ENCODE data around the gene TMEM144.
A peak's percentile ranks its signal among the peaks of the same experiment; 100 is the strongest.

TMEM144 gene

DNA sequence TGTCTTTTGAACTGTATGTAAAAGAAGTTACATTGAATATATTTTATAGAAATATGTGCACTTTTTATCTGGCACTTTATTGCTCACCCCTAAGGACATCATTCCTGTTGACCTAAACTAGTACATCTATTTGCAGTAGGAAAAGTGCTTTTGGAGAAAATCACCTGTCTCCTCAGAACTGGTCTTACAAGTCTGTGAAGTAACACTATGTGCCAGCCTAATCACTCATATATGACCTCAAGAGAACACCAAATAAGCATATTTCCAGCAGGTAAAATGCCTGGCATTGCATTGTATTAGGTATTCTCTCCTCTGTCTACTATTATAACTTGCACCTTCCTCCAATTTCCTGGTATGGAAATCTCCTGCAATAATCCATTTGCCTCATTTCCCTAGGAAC is 33.5 kb upstream of the TMEM144 start:
- TF ChIP-seq, protein P1, sequence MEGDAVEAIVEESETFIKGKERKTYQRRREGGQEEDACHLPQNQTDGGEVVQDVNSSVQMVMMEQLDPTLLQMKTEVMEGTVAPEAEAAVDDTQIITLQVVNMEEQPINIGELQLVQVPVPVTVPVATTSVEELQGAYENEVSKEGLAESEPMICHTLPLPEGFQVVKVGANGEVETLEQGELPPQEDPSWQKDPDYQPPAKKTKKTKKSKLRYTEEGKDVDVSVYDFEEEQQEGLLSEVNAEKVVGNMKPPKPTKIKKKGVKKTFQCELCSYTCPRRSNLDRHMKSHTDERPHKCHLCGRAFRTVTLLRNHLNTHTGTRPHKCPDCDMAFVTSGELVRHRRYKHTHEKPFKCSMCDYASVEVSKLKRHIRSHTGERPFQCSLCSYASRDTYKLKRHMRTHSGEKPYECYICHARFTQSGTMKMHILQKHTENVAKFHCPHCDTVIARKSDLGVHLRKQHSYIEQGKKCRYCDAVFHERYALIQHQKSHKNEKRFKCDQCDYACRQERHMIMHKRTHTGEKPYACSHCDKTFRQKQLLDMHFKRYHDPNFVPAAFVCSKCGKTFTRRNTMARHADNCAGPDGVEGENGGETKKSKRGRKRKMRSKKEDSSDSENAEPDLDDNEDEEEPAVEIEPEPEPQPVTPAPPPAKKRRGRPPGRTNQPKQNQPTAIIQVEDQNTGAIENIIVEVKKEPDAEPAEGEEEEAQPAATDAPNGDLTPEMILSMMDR (conservative IDR thresholded peaks at IDR 0.05; ENCODE audit: low read length) = no peak

DNA sequence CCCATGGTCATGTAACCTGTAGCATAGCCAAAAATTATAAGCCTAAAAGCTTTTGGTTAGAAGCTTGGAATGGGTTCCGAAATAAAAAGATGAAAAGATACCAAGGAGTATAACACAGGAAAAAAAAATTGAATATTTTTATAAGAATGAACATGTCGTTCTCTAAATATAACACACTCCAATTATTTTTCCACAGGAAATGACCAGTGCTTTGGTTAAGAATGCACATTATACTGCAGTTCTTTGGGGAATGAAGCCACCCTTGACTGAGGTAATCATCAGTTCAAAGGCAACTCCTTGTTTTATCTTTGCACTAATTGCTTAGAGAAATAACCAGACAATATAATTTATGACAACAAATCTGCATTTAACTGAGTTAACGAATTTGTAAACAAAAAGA is 30.8 kb upstream of the TMEM144 start:
- DNase-seq (ENCODE audit: low read depth) = no peak
- TF ChIP-seq, protein P1 (conservative IDR thresholded peaks at IDR 0.05; ENCODE audit: low read length) = no peak
- H3K4me3 ChIP-seq (ENCODE audit: low read length) = no peak overlapping the region

More for the DNA sequence above, 33.5 kb upstream of the TMEM144 start:
- no peak for DNase-seq (ENCODE audit: low read depth)
- no peak overlapping the region for H3K4me3 ChIP-seq (ENCODE audit: low read length)

DNA sequence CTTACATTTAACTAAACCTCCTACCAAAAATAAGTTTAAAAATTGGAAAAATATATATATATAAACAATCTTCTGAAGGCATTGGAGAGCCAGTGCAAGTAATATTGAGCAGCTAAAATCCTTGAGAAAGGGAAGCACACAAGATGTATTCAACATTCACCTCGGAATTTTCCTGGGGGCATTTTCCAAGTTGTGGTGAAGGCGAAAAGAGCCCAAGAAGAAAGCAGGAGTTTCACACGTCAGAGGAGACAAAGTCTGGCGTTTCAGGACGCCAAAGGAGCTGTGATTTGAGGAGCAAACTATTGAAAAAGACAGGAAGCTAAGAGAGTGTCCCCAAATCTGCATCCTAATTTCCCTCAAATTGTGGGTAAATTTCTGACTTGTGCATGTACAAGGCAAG is 28.4 kb upstream of the TMEM144 start:
- TF ChIP-seq, protein P1 (conservative IDR thresholded peaks at IDR 0.05; ENCODE audit: low read length) = no peak
- no peak for DNase-seq (ENCODE audit: low read depth)
- H3K4me3 ChIP-seq (ENCODE audit: low read length) = no peak overlapping the region

DNA sequence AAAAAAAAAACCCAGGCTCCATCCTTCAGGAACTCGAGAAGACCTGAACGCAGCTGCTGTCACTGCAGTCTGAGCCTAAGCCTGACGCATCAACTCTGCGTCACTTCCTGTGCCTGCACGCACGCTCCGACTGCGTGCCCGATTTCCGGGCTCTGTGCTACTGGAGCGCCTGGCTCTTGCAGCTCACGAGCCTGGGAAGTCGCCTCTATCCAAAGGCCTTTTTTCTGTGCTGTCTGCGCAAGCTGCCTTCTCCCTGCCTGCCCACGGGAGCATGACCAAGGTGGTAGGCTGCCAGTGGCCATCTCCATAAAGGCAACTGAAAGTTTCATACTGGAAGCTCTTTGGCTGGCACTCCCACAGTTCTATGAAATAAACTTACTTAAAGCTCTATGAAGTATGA is 27.6 kb upstream of the TMEM144 start:
- TF ChIP-seq, protein P1 (conservative IDR thresholded peaks at IDR 0.05; ENCODE audit: low read length) = no peak
- peak; percentile 38 for DNase-seq (ENCODE audit: low read depth)
- peak overlapping the region; percentile 39 for H3K4me3 ChIP-seq (ENCODE audit: low read length)

DNA sequence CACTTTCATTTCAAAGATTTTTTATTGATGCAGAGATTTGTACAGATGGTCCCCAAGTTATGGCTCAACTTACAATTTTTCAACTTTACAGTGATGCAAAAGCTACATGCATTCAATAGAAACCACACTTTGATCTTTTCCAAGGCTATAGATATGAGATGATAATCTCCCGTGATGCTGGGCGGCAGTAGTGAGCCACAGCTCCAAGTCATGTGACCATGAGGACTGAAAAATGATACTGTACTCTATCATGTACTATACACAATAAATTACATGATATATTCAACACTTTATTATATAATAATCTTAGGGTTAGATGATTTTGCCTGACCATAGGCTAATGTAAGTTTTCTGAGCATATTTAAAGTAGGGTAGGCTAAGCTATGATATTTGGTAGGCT is 23.5 kb upstream of the TMEM144 start:
- TF ChIP-seq, protein P1 (conservative IDR thresholded peaks at IDR 0.05; ENCODE audit: low read length) = no peak
- H3K4me3 ChIP-seq (ENCODE audit: low read length) = no peak overlapping the region

DNA sequence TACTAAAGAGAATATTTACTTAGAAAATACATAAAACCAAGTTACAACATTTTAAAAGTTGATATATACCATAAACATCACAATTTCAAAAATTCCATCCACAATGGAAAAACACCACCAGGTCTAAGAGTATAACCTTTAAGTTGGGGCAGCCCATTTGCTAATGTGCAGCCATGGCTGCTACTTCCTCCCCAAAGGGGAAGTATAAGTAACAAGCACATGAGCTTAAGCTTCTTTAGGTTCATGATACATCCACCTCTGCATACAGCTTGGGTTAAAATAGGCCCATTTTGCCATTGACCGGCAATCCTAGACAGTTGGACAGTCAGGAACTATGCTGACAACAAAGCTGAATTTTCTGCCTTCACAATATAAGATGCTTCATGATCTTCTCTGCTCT is 20.9 kb upstream of the TMEM144 start:
- no peak overlapping the region for H3K4me3 ChIP-seq (ENCODE audit: low read length)
- TF ChIP-seq, protein P1 (conservative IDR thresholded peaks at IDR 0.05; ENCODE audit: low read length) = no peak
- DNase-seq (ENCODE audit: low read depth) = no peak

More for the DNA sequence above, 23.5 kb upstream of the TMEM144 start:
- DNase-seq (ENCODE audit: low read depth) = no peak

DNA sequence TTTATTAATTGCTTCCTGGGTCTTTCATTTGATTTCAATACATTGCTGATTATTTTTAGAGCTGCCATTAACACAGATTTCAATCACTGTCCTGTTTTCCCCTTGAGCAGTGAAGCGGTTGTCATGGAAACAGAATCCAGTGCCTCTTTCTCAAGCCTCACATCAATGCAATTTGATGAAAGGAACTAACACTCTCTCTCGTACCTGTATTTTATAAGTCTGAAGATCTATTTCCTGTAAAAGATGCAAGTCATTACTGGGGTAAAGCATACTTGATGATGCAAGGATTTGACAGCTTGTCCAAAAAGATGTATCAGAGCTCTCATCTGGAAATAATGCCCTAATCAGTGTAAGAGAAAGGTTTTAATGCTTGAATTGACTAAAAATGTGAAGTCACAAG is 19.6 kb upstream of the TMEM144 start:
- H3K4me3 ChIP-seq (ENCODE audit: low read length) = no peak overlapping the region
- DNase-seq (ENCODE audit: low read depth) = no peak
- TF ChIP-seq, protein P1 (conservative IDR thresholded peaks at IDR 0.05; ENCODE audit: low read length) = no peak
